ENCODE measurements around the gene TRA2A.

TRA2A gene

GRCh38 chr7:23469150-23469960, 62.4 kb downstream of the TRA2A start:
- peak; percentile 38 for DNase-seq

- no peak for DNase-seq
Observed at GRCh38 chr7:23468526-23469149, 63.1 kb downstream of the TRA2A start.

GRCh38 chr7:23467806-23468525, 63.8 kb downstream of the TRA2A start:
- DNase-seq = peak; percentile 55

- no peak for DNase-seq
Observed at GRCh38 chr7:23467291-23467805, 64.4 kb downstream of the TRA2A start.

- peak; percentile 34 for DNase-seq
Observed at GRCh38 chr7:23462846-23463245, 68.9 kb downstream of the TRA2A start.

GRCh38 chr7:23458044-23458443, 73.7 kb downstream of the TRA2A start:
- DNase-seq = no peak

- no peak for DNase-seq
Observed at GRCh38 chr7:23456093-23456492, 75.7 kb downstream of the TRA2A start.

- DNase-seq = no peak
Observed at GRCh38 chr7:23454881-23455526, 76.8 kb downstream of the TRA2A start.

All from HCEC 1CT (cell line).